Liver (tissue), 9 donors: ENCODE data around the gene CREB3L2. TPM values are rescaled to one million over a fixed set of nuclear protein-coding genes. Genes with fewer than 3 reads are reported as not detected.

ENCODE experiments used
- DNase-seq: peaks from one replicate; pipeline ENCODE4 v3.0.0-alpha.2; 2017; ENCODE audit warnings: low spot score
- H3K27ac ChIP-seq, 2 donors: one replicate each; pipeline ENCODE4 v1.7.0; 2013; ENCODE audit warnings: inconsistent platforms in 2 of 2, low read length in 2 of 2, control low read depth in 1 of 2, low read depth in 1 of 2, mild to moderate bottlenecking in 1 of 2
- H3K27me3 ChIP-seq, 4 donors: one replicate each; pipeline versions ENCODE4 v1.6.1 to v1.7.0; 2013; ENCODE audit warnings: low read length in 3 of 4, inconsistent platforms in 1 of 4, mild to moderate bottlenecking in 1 of 4, moderate library complexity in 1 of 4; ENCODE audit not compliant: control insufficient read depth in 4 of 4, insufficient read depth in 4 of 4
- H3K36me3 ChIP-seq, 4 donors: one replicate each; pipeline versions ENCODE4 v1.6.1 to v1.7.0; 2013; ENCODE audit warnings: low read length in 3 of 4, mild to moderate bottlenecking in 3 of 4, low read depth in 1 of 4, moderate library complexity in 1 of 4; ENCODE audit not compliant: control insufficient read depth in 4 of 4, insufficient read depth in 3 of 4
- H3K4me1 ChIP-seq, 4 donors: one replicate each; pipeline versions ENCODE4 v1.6.1 to v1.7.0; 2013; ENCODE audit warnings: low read length in 3 of 4, mild to moderate bottlenecking in 3 of 4, moderate library complexity in 1 of 4; ENCODE audit not compliant: control insufficient read depth in 4 of 4, insufficient read depth in 4 of 4
- H3K4me3 ChIP-seq, 3 donors: one replicate each; pipeline versions ENCODE4 v1.6.1 to v1.7.0; 2013; ENCODE audit warnings: low read length in 3 of 3, control low read depth in 1 of 3, low read depth in 1 of 3, mild to moderate bottlenecking in 1 of 3
- H3K9ac ChIP-seq, 2 donors: one replicate each; pipeline ENCODE4 v1.7.0; 2013; ENCODE audit warnings: low read length in 2 of 2, mild to moderate bottlenecking in 2 of 2, moderate library complexity in 2 of 2, control low read depth in 1 of 2, low read depth in 1 of 2
- H3K9me3 ChIP-seq, 4 donors: one replicate each; pipeline versions ENCODE4 v1.6.1 to v1.7.0; 2013; ENCODE audit warnings: low read length in 3 of 4; ENCODE audit not compliant: control insufficient read depth in 4 of 4
- ATF3 ChIP-seq: IDR thresholded peaks from 2 replicates; pipeline ENCODE4 v1.6.1; 2016; ENCODE audit warnings: antibody characterized with exemption
- CTCF ChIP-seq: fragments of 150-350 bp; IDR thresholded peaks from 2 replicates; pipeline ENCODE4 v1.5.1; 2017; ENCODE audit warnings: improper control_type of control experiment, low read depth, low read length; ENCODE audit not compliant: missing input control
- EGR1 ChIP-seq, 2 donors: IDR thresholded peaks; 2 replicates each; pipeline ENCODE4 v1.6.1; 2016 to 2018; ENCODE audit warnings: antibody characterized with exemption in 2 of 2, low read depth in 2 of 2
- FOXA1 ChIP-seq: IDR thresholded peaks from 2 replicates; pipeline ENCODE4 v1.6.1; 2016; ENCODE audit warnings: antibody characterized with exemption
- FOXA2 ChIP-seq: IDR thresholded peaks from 2 replicates; pipeline ENCODE4 v1.6.1; 2016; ENCODE audit warnings: antibody characterized with exemption
- GABPA ChIP-seq, 2 donors: IDR thresholded peaks in 1 of 2; conservative IDR thresholded peaks in 1 of 2; 2 replicates each; pipeline ENCODE4 v1.6.1; 2016; ENCODE audit warnings: antibody characterized with exemption in 2 of 2, mild to moderate bottlenecking in 1 of 2, moderate library complexity in 1 of 2
- HNF4A ChIP-seq, 2 donors: conservative IDR thresholded peaks; 2 replicates each; pipeline ENCODE4 v1.6.1; 2016; ENCODE audit warnings: antibody characterized with exemption in 2 of 2, mild to moderate bottlenecking in 2 of 2
- HNF4G ChIP-seq: IDR thresholded peaks from 2 replicates; pipeline ENCODE4 v1.6.1; 2016; ENCODE audit warnings: antibody characterized with exemption
- JUND ChIP-seq, 2 donors: IDR thresholded peaks; 2 replicates each; pipeline ENCODE4 v1.6.1; 2016; ENCODE audit warnings: antibody characterized with exemption in 2 of 2
- MAX ChIP-seq: IDR thresholded peaks from 2 replicates; pipeline ENCODE4 v1.6.1; 2016; ENCODE audit warnings: antibody characterized with exemption
- NR2F2 ChIP-seq: IDR thresholded peaks from 2 replicates; pipeline ENCODE4 v1.6.1; 2016; ENCODE audit warnings: antibody characterized with exemption
- REST ChIP-seq: IDR thresholded peaks from 2 replicates; pipeline ENCODE4 v1.6.1; 2016; ENCODE audit warnings: antibody characterized with exemption, mild to moderate bottlenecking
- SP1 ChIP-seq: IDR thresholded peaks from 2 replicates; pipeline ENCODE4 v1.6.1; 2018; ENCODE audit warnings: antibody characterized with exemption, mild to moderate bottlenecking
- TAF1 ChIP-seq: conservative IDR thresholded peaks from 2 replicates; pipeline ENCODE4 v1.6.1; 2016; ENCODE audit warnings: antibody characterized with exemption, mild to moderate bottlenecking
- YY1 ChIP-seq: IDR thresholded peaks from 2 replicates; pipeline ENCODE4 v1.6.1; 2016; ENCODE audit warnings: antibody characterized with exemption, mild to moderate bottlenecking
- ZBTB33 ChIP-seq: IDR thresholded peaks from 2 replicates; pipeline ENCODE4 v1.6.1; 2016; ENCODE audit warnings: antibody characterized with exemption
- WGBS: extraction: QIAGEN DNeasy Blood & Tissue Kit; methylation state at CpG from one replicate; pipeline ENCODE4 v1.1.7; 2013; 5-methylcytosine and 5-hydroxymethylcytosine counted together
- polyA plus RNA-seq, 2 donors: library from polyadenylated mRNA; stranded (reverse) in 1 of 2; unstranded in 1 of 2; fragments of 200-250 nt in 1 of 2; fragments of >200 nt in 1 of 2; fragmentation: Nextera tagmentation in 1 of 2; extraction: Ambion mirVana in 1 of 2; gene quantifications; one replicate each; pipeline versions ENCODE4 v1.2.1 to v1.2.3, GENCODE V29; 2013 to 2015
- total RNA-seq, 2 donors: library from RNA; depleted of rRNA; stranded (reverse); fragments of >200 nt; gene quantifications; one replicate each; pipeline ENCODE4 v1.2.3, GENCODE V29; 2014
- donor health status: healthy.
- donor health status: healthy.
- donor health status: healthy.
- donor health status: healthy.
- donor health status: healthy.

Gene CREB3L2
- total and polyA plus RNA-seq, 4 donors = 6.7 to 16.6 (median 9.9) TPM

- TF ChIP-seq SP1 (no peak), HNF4G (no peak), ATF3 (no peak), HNF4A (conservative IDR thresholded peaks at IDR 0.05) (no peak), REST (no peak), FOXA2 (no peak), ZBTB33 (no peak), EGR1 (IDR thresholded peaks at IDR 0.05; ENCODE audit: low read depth in 2 of 2) (no peak), JUND (IDR thresholded peaks at IDR 0.05) (no peak), TAF1 (no peak), YY1 (no peak), GABPA (IDR thresholded peaks at IDR 0.05 in 1 of 2, conservative IDR thresholded peaks at IDR 0.05 in 1 of 2) (no peak), MAX (no peak)
- 85% methylated on average over 4 of the region's 4 CpGs for WGBS
- H3K36me3 ChIP-seq = no peaks in the 10 kb centered on the region
- H3K9ac ChIP-seq = no peak overlapping the region
- H3K4me1 ChIP-seq = peaks cover 7 to 37% (median 25%) of the 10 kb centered on the region in 4 donors
- no peak for DNase-seq
- no peaks in the 10 kb centered on the region for H3K9me3 ChIP-seq
- H3K27ac ChIP-seq = peak overlapping the region in 1 of 2 donors; percentile 57
- no peak overlapping the region for H3K4me3 ChIP-seq
- H3K27me3 ChIP-seq = no peaks in the 10 kb centered on the region
Measured at GRCh38 chr7:137989590-137989989, 12.3 kb downstream of the CREB3L2 start.

GRCh38 chr7:137989094-137989493, 12.8 kb downstream of the CREB3L2 start:
- no peak for DNase-seq
- H3K27me3 ChIP-seq = no peaks in the 10 kb centered on the region
- peak overlapping the region in 1 of 2 donors; percentile 57 for H3K27ac ChIP-seq
- TF ChIP-seq FOXA1 (no peak), JUND (IDR thresholded peaks at IDR 0.05) (no peak), EGR1 (IDR thresholded peaks at IDR 0.05; ENCODE audit: low read depth in 2 of 2) (no peak), HNF4A (conservative IDR thresholded peaks at IDR 0.05) (no peak), ATF3 (no peak), NR2F2 (no peak), CTCF (no peak), SP1 (no peak)
- no peaks in the 10 kb centered on the region for H3K36me3 ChIP-seq
- H3K9ac ChIP-seq = no peak overlapping the region
- peaks cover 8 to 41% (median 29%) of the 10 kb centered on the region in 4 donors for H3K4me1 ChIP-seq
- no peaks in the 10 kb centered on the region for H3K9me3 ChIP-seq
- WGBS = 86% methylated on average over 7 of the region's 7 CpGs
- no peak overlapping the region for H3K4me3 ChIP-seq
